H1 (cell line): ENCODE results near the gene NUP58. TPM values are rescaled to one million over a fixed set of nuclear protein-coding genes. Genes with fewer than 3 reads are reported as not detected.

Experiments
- CTCF ChIA-PET: fragments of 300-600 bp; sonication (Branson Sonifier 250); formaldehyde crosslinking; loops from one replicate; lab custom pipeline; 2021; ENCODE audit not compliant: partially characterized antibody; lab: Charles Lee
- POLR2A ChIA-PET: fragments of 300-600 bp; sonication (Branson Sonifier 250); formaldehyde crosslinking; loops from one replicate; lab custom pipeline; 2021; ENCODE audit warnings: inconsistent platforms; ENCODE audit not compliant: partially characterized antibody; lab: Charles Lee
- DNase-seq, 2 experiments: peaks; one replicate each; pipeline versions ENCODE4 v3.0.0 to v3.0.0-alpha.2; 2010 to 2022; ENCODE audit warnings: low spot score in 2 of 2, low read depth in 1 of 2, mixed read lengths in 1 of 2
- FAIRE-seq: peaks from 2 replicates; lab custom pipeline; 2011; peaks lifted over from hg19 to GRCh38; lab: Jason Lieb, UNC
- H2AFZ ChIP-seq: 2 replicates; pipeline ENCODE4 v1.8.1; 2012; ENCODE audit warnings: low read length, inconsistent platforms
- H2AK5ac ChIP-seq: 2 replicates; pipeline ENCODE4 v1.6.1; 2013; ENCODE audit warnings: low read depth, low read length
- H2BK120ac ChIP-seq: replicated peaks from 2 replicates; pipeline ENCODE3; 2013; ENCODE audit warnings: low read depth, low read length, inconsistent platforms
- H2BK12ac ChIP-seq: 2 replicates; pipeline ENCODE4 v1.6.1; 2013; ENCODE audit warnings: low read depth, low read length
- H2BK15ac ChIP-seq: 2 replicates; pipeline ENCODE4 v1.6.1; 2013; ENCODE audit warnings: low read length
- H2BK20ac ChIP-seq: 2 replicates; pipeline ENCODE4 v1.6.1; 2013; ENCODE audit warnings: low read length
- H2BK5ac ChIP-seq: 2 replicates; pipeline ENCODE4 v1.6.1; 2013; ENCODE audit warnings: low read depth, low read length
- H3K14ac ChIP-seq: 2 replicates; pipeline ENCODE4 v1.6.1; 2013; ENCODE audit warnings: inconsistent platforms; ENCODE audit not compliant: insufficient read length
- H3K18ac ChIP-seq: 2 replicates; pipeline ENCODE4 v1.6.1; 2013; ENCODE audit warnings: low read length; ENCODE audit errors: extremely low read depth
- H3K23ac ChIP-seq: 2 replicates; pipeline ENCODE4 v1.6.1; 2013; ENCODE audit warnings: inconsistent platforms; ENCODE audit not compliant: insufficient read length
- H3K23me2 ChIP-seq: 2 replicates; pipeline ENCODE4 v1.6.1; 2013; ENCODE audit warnings: low read depth, low read length
- H3K27ac ChIP-seq: 2 replicates; pipeline ENCODE4 v1.6.1; 2011; ENCODE audit warnings: low read depth, low read length, inconsistent platforms
- H3K27me3 ChIP-seq, 4 experiments: replicated peaks in 1 of 4; 1 replicate in 1 of 4; 2 replicates in 3 of 4; pipeline versions ENCODE4 v1.6.1 to v1.8.1; 2011 to 2013; ENCODE audit warnings: low read length in 3 of 4, mild to moderate bottlenecking in 3 of 4, inconsistent platforms in 2 of 4, mixed read lengths in 2 of 4, moderate library complexity in 1 of 4; ENCODE audit not compliant: control insufficient read depth in 3 of 4, insufficient read depth in 3 of 4; ENCODE audit errors: extremely low read depth in 1 of 4
- H3K36me3 ChIP-seq, 4 experiments: 2 replicates each; pipeline versions ENCODE4 v1.6.1 to v1.8.1; 2011 to 2013; ENCODE audit warnings: mild to moderate bottlenecking in 4 of 4, low read length in 3 of 4, moderate library complexity in 2 of 4, control low read depth in 1 of 4, inconsistent platforms in 1 of 4; ENCODE audit not compliant: insufficient read depth in 4 of 4, control insufficient read depth in 2 of 4
- H3K4ac ChIP-seq: replicated peaks from 2 replicates; pipeline ENCODE3; 2013; ENCODE audit warnings: low read length, low read depth, mixed read lengths, inconsistent platforms; ENCODE audit not compliant: insufficient read length
- H3K4me1 ChIP-seq, 4 experiments: replicated peaks in 1 of 4; 1 replicate in 1 of 4; 2 replicates in 3 of 4; pipeline versions ENCODE4 v1.6.1 to v1.8.1; 2011 to 2013; ENCODE audit warnings: low read length in 3 of 4, inconsistent platforms in 2 of 4, mixed read lengths in 1 of 4; ENCODE audit not compliant: insufficient read depth in 4 of 4, control insufficient read depth in 3 of 4
- H3K4me2 ChIP-seq, 2 experiments: 2 replicates each; pipeline versions ENCODE4 v1.6.1 to v1.8.1; 2011 to 2013; ENCODE audit warnings: low read depth in 2 of 2, low read length in 2 of 2, control low read depth in 1 of 2, inconsistent platforms in 1 of 2, mild to moderate bottlenecking in 1 of 2; ENCODE audit not compliant: insufficient read depth in 1 of 2
- H3K4me3 ChIP-seq, 4 experiments: fragments of 200-600, 300-600 bp in 1 of 4; sonication (generic), shearing (Covaris generic), sonication (Bioruptor Twin) in 1 of 4; 2 replicates each; pipeline versions ENCODE4 v1.5.1 to v1.8.1; 2011 to 2016; ENCODE audit warnings: low read length in 4 of 4, low read depth in 3 of 4, control low read depth in 2 of 4, inconsistent platforms in 2 of 4, mild to moderate bottlenecking in 2 of 4, mixed read lengths in 1 of 4, moderate library complexity in 1 of 4; ENCODE audit not compliant: insufficient read depth in 2 of 4; ENCODE audit errors: extremely low read depth in 1 of 4
- H3K56ac ChIP-seq: replicated peaks from 2 replicates; pipeline ENCODE3; 2013; ENCODE audit warnings: low read depth, mild to moderate bottlenecking, mixed read lengths, low read length, inconsistent platforms; ENCODE audit not compliant: insufficient read length
- H3K79me1 ChIP-seq: 2 replicates; pipeline ENCODE4 v1.6.1; 2013; ENCODE audit warnings: low read depth, low read length, control low read depth
- H3K79me2 ChIP-seq, 2 experiments: 2 replicates each; pipeline versions ENCODE4 v1.6.1 to v1.8.1; 2012 to 2013; ENCODE audit warnings: low read length in 2 of 2, mild to moderate bottlenecking in 2 of 2, inconsistent platforms in 1 of 2; ENCODE audit not compliant: insufficient read depth in 2 of 2, control insufficient read depth in 1 of 2
- H3K9ac ChIP-seq, 4 experiments: replicated peaks in 1 of 4; 1 replicate in 1 of 4; 2 replicates in 3 of 4; pipeline versions ENCODE4 v1.6.1 to v1.8.1; 2011 to 2013; ENCODE audit warnings: low read depth in 3 of 4, low read length in 3 of 4, control low read depth in 2 of 4, mild to moderate bottlenecking in 2 of 4, moderate library complexity in 2 of 4, inconsistent platforms in 1 of 4; ENCODE audit errors: extremely low read depth in 1 of 4
- H3K9me3 ChIP-seq, 2 experiments: 2 replicates each; pipeline versions ENCODE4 v1.6.1 to v1.8.1; 2012 to 2013; ENCODE audit warnings: mild to moderate bottlenecking in 2 of 2, moderate library complexity in 2 of 2, control low read depth in 1 of 2, inconsistent platforms in 1 of 2, low read depth in 1 of 2, low read length in 1 of 2, mixed read lengths in 1 of 2; ENCODE audit not compliant: insufficient read depth in 2 of 2
- H4K20me1 ChIP-seq, 2 experiments: replicated peaks in 1 of 2; 2 replicates each; pipeline versions ENCODE3 to v1.8.1; 2011 to 2013; ENCODE audit warnings: inconsistent platforms in 2 of 2, low read length in 2 of 2, mild to moderate bottlenecking in 1 of 2; ENCODE audit not compliant: insufficient read depth in 2 of 2, control insufficient read depth in 1 of 2
- H4K5ac ChIP-seq: 2 replicates; pipeline ENCODE4 v1.6.1; 2013; ENCODE audit warnings: low read length, low read depth, mixed read lengths, inconsistent platforms; ENCODE audit not compliant: insufficient read length
- H4K8ac ChIP-seq: 2 replicates; pipeline ENCODE4 v1.8.0; 2013; ENCODE audit warnings: mild to moderate bottlenecking, moderate library complexity, low read length, inconsistent platforms; ENCODE audit not compliant: insufficient read depth; ENCODE audit errors: extremely low read depth
- H4K91ac ChIP-seq: replicated peaks from 2 replicates; pipeline ENCODE3; 2013; ENCODE audit warnings: low read length, mixed read lengths, inconsistent platforms; ENCODE audit not compliant: insufficient read length
- BACH1 ChIP-seq: IDR thresholded peaks from 2 replicates; pipeline ENCODE4 v1.6.1; 2012; ENCODE audit warnings: low read length, improper control_type of control experiment
- GABPA ChIP-seq: IDR thresholded peaks from 2 replicates; pipeline ENCODE4 v1.6.1; 2011; ENCODE audit warnings: mild to moderate bottlenecking, low read length, moderate library complexity, borderline replicate concordance; ENCODE audit not compliant: insufficient read depth
- KDM4A ChIP-seq: IDR thresholded peaks from one replicate; pipeline ENCODE4 v1.7.1; 2012; ENCODE audit warnings: low read depth, mild to moderate bottlenecking, moderate library complexity, low read length, inconsistent platforms; ENCODE audit not compliant: severe bottlenecking
- RAD21 ChIP-seq, 2 experiments: IDR thresholded peaks in 1 of 2; conservative IDR thresholded peaks in 1 of 2; 2 replicates each; pipeline ENCODE4 v1.6.1; 2011; ENCODE audit warnings: low read depth in 2 of 2, low read length in 2 of 2, improper control_type of control experiment in 1 of 2, inconsistent platforms in 1 of 2, mild to moderate bottlenecking in 1 of 2, moderate library complexity in 1 of 2
- RBBP5 ChIP-seq: IDR thresholded peaks from 2 replicates; pipeline ENCODE4 v1.7.1; 2012; ENCODE audit warnings: low read depth, mild to moderate bottlenecking, inconsistent platforms, low read length, moderate library complexity, borderline replicate concordance
- RNF2 ChIP-seq: fragments of 200-900, 300-1000 bp; sonication (generic); IDR thresholded peaks from 2 replicates; pipeline ENCODE4 v1.7.1; 2016; ENCODE audit warnings: borderline replicate concordance, low read depth, mild to moderate bottlenecking, antibody characterized with exemption, low read length; ENCODE audit not compliant: poor library complexity, severe bottlenecking; ENCODE audit errors: missing control alignments
- SIX5 ChIP-seq: IDR thresholded peaks from 2 replicates; pipeline ENCODE4 v1.6.1; 2011; ENCODE audit warnings: mild to moderate bottlenecking, low read depth, low read length
- SP1 ChIP-seq: IDR thresholded peaks from 2 replicates; pipeline ENCODE4 v1.6.1; 2011; ENCODE audit warnings: low read depth, low read length
- SP2 ChIP-seq: IDR thresholded peaks from 2 replicates; pipeline ENCODE4 v1.6.1; 2012; ENCODE audit warnings: mild to moderate bottlenecking, low read length, inconsistent platforms
- SUZ12 ChIP-seq: fragments of 200-600 bp; sonication (generic); IDR thresholded peaks from 2 replicates; pipeline ENCODE4 v1.6.1; 2012; ENCODE audit warnings: mild to moderate bottlenecking, inconsistent platforms, low read length, moderate library complexity, mixed read lengths
- TAF1 ChIP-seq: IDR thresholded peaks from 2 replicates; pipeline ENCODE4 v1.6.1; 2011; ENCODE audit warnings: mild to moderate bottlenecking, low read depth, low read length
- WGBS, 2 experiments: shearing (Covaris generic) in 1 of 2; methylation state at CpG; one replicate each; pipeline versions ENCODE4 v1.1.6 to v1.1.7; 2013 to 2015; ENCODE audit warnings: low lambda C conversion rate in 2 of 2, mixed read lengths in 2 of 2, inconsistent platforms in 1 of 2, low coverage in 1 of 2, missing lambda C conversion rate in 1 of 2; ENCODE audit not compliant: insufficient replicate concordance in 2 of 2, insufficient coverage in 1 of 2, insufficient read length in 1 of 2; ENCODE audit errors: extremely low coverage in 1 of 2, missing lambda C conversion rate in 1 of 2; 5-methylcytosine and 5-hydroxymethylcytosine counted together
- polyA plus RNA-seq, 7 experiments: library from polyadenylated mRNA; depleted of rRNA in 3 of 7; stranded (reverse) in 5 of 7; unstranded in 2 of 7; fragments of >200 nt in 5 of 7; fragments of 200-250 nt in 2 of 7; gene quantifications; 1 replicate in 5 of 7; 2 replicates in 1 of 7; 4 replicates in 1 of 7; pipeline versions ENCODE4 v1.2.1 to v1.2.3, GENCODE V29; 2011 to 2013; ENCODE audit warnings: missing spikeins in 2 of 7, mixed read lengths in 2 of 7
- total RNA-seq: library from RNA; stranded (reverse); fragmentation: NEBNext Ultra II Directional; extraction: Animal tissue kit (Norgen Biotek cat#: 25700); gene quantifications from 2 replicates; pipeline ENCODE4 v1.2.1, GENCODE V29; 2021
- TF ChIP-seq, protein P1 (sequence below): IDR thresholded peaks from 2 replicates; pipeline ENCODE4 v1.6.1; 2012; ENCODE audit warnings: low read length, inconsistent platforms

The NUP58 gene
- total and polyA plus RNA-seq, 2 of the 8 experiments (the other 6 are each of a cell fraction or from before 2014, with no cell fraction given): 35.0 to 53.8 TPM

DNA sequence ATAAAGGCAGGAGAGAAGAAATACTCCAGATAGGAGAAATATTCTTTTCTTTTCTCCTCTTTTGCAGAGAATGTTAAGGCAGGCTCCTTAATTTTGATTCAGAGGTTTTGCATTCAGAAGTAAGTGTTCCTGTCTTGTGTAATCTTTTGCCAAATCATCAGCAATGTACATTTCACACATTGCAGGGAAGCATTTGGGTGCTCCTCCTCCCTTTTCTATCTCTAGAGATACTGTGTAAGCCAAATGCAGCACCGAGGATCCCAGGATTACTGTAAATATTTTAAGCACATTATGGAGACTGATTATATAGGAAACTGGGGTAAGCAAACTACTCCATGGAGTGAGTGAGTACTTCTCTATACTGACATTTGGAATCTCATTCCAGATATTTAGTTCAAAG is 77.6 kb downstream of the NUP58 start:
- Histone ChIP-seq H3K36me3 (no peaks in the 10 kb centered on the region), H3K4me3 (no peak overlapping the region), H3K23me2 (no peaks in the 10 kb centered on the region), H4K5ac (no peak overlapping the region), H3K18ac (no peak overlapping the region), H3K27ac (no peak overlapping the region), H3K27me3 (peaks cover 0 to 6% (median 4%) of the 10 kb centered on the region in 4 experiments; a peak in 4 of 7 replicates), H3K9me3 (no peaks in the 10 kb centered on the region), H2AFZ (no peak overlapping the region), H3K79me2 (no peaks in the 10 kb centered on the region), H2BK120ac (no peak overlapping the region), H4K20me1 (no peaks in the 10 kb centered on the region), H2BK15ac (no peak overlapping the region), H3K4me1 (peaks cover 0 to 6% (median 4%) of the 10 kb centered on the region in 4 experiments; a peak in 4 of 7 replicates), H2BK5ac (no peak overlapping the region), H3K4me2 (no peak overlapping the region), H3K79me1 (no peaks in the 10 kb centered on the region), H2BK20ac (no peak overlapping the region), H3K56ac (no peak overlapping the region), H2BK12ac (no peak overlapping the region), H3K14ac (no peak overlapping the region), H3K4ac (no peak overlapping the region), H2AK5ac (no peak overlapping the region), H3K23ac (no peak overlapping the region), H4K91ac (no peak overlapping the region), H3K9ac (no peak overlapping the region), H4K8ac (no peak overlapping the region)
- DNase-seq: no peak
- CTCF ChIA-PET: no interaction called here
- no peak for FAIRE-seq
- WGBS, 2 experiments: 85% methylated on average over 1 of the region's 1 CpG; no CpG with 5 or more reads in 1 of the 2 experiments
- POLR2A ChIA-PET: no interaction called here
- no peak for TF ChIP-seq RBBP5
- no peak for TF ChIP-seq GABPA
- TF ChIP-seq RNF2: no peak
- TF ChIP-seq SUZ12: no peak
- TF ChIP-seq RAD21 (IDR thresholded peaks at IDR 0.05 in 1 of 2, conservative IDR thresholded peaks at IDR 0.05 in 1 of 2; ENCODE audit: low read depth in 2 of 2, low read length in 2 of 2): no peak
- no peak for TF ChIP-seq KDM4A
- TF ChIP-seq, protein P1, sequence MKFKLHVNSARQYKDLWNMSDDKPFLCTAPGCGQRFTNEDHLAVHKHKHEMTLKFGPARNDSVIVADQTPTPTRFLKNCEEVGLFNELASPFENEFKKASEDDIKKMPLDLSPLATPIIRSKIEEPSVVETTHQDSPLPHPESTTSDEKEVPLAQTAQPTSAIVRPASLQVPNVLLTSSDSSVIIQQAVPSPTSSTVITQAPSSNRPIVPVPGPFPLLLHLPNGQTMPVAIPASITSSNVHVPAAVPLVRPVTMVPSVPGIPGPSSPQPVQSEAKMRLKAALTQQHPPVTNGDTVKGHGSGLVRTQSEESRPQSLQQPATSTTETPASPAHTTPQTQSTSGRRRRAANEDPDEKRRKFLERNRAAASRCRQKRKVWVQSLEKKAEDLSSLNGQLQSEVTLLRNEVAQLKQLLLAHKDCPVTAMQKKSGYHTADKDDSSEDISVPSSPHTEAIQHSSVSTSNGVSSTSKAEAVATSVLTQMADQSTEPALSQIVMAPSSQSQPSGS: no peak
- no peak for TF ChIP-seq TAF1
- no peak for TF ChIP-seq BACH1
- TF ChIP-seq SP2: no peak
- no peak for TF ChIP-seq SIX5
- no peak for TF ChIP-seq SP1
